Panc1 (cell line): ENCODE measurements around the gene SLC4A4.

Experiments used
- CTCF ChIP-seq: fragments of 450-650 bp; IDR thresholded peaks from 2 replicates; pipeline ENCODE4 v1.5.1; 2017; ENCODE audit warnings: mild to moderate bottlenecking
- POLR2AphosphoS5 ChIP-seq: IDR thresholded peaks from 2 replicates; pipeline ENCODE4 v1.6.1; 2012; ENCODE audit warnings: mild to moderate bottlenecking, low read depth, low read length, moderate library complexity
- SIN3A ChIP-seq: IDR thresholded peaks from 2 replicates; pipeline ENCODE4 v1.6.1; 2012; ENCODE audit warnings: low read depth, mild to moderate bottlenecking, low read length, moderate library complexity, borderline replicate concordance; ENCODE audit not compliant: insufficient read depth
- TF ChIP-seq, protein P1 (sequence below), 2 experiments: IDR thresholded peaks; 2 replicates each; pipeline ENCODE4 v1.6.1; 2011 to 2012; ENCODE audit warnings: low read depth in 2 of 2, control low read depth in 1 of 2, low read length in 1 of 2, mild to moderate bottlenecking in 1 of 2, moderate library complexity in 1 of 2; ENCODE audit not compliant: insufficient read depth in 1 of 2

- TF ChIP-seq CTCF = no peak
- TF ChIP-seq, protein P1, sequence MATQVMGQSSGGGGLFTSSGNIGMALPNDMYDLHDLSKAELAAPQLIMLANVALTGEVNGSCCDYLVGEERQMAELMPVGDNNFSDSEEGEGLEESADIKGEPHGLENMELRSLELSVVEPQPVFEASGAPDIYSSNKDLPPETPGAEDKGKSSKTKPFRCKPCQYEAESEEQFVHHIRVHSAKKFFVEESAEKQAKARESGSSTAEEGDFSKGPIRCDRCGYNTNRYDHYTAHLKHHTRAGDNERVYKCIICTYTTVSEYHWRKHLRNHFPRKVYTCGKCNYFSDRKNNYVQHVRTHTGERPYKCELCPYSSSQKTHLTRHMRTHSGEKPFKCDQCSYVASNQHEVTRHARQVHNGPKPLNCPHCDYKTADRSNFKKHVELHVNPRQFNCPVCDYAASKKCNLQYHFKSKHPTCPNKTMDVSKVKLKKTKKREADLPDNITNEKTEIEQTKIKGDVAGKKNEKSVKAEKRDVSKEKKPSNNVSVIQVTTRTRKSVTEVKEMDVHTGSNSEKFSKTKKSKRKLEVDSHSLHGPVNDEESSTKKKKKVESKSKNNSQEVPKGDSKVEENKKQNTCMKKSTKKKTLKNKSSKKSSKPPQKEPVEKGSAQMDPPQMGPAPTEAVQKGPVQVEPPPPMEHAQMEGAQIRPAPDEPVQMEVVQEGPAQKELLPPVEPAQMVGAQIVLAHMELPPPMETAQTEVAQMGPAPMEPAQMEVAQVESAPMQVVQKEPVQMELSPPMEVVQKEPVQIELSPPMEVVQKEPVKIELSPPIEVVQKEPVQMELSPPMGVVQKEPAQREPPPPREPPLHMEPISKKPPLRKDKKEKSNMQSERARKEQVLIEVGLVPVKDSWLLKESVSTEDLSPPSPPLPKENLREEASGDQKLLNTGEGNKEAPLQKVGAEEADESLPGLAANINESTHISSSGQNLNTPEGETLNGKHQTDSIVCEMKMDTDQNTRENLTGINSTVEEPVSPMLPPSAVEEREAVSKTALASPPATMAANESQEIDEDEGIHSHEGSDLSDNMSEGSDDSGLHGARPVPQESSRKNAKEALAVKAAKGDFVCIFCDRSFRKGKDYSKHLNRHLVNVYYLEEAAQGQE (IDR thresholded peaks at IDR 0.05; ENCODE audit: insufficient read depth in 1 of 2, low read depth in 2 of 2, low read length in 1 of 2) = no peak
- no peak for TF ChIP-seq POLR2AphosphoS5
- TF ChIP-seq SIN3A = no peak
Measured at GRCh38 chr4:71470524-71470923, 131.7 kb downstream of the SLC4A4 start.
